Endothelial cell (in vitro differentiated cells): Measurements from ENCODE around the gene RPS21. TPM values are rescaled to one million over a fixed set of nuclear protein-coding genes. Genes with fewer than 3 reads are reported as not detected.

Experiments used
- DNase-seq: peaks from one replicate; pipeline ENCODE4 v3.0.0; 2021; ENCODE audit warnings: low spot score
- H3K27ac Mint-ChIP-seq: one replicate; pipeline ENCODE4 v1.8.0; 2021; ENCODE audit warnings: mixed read lengths, inconsistent platforms; ENCODE audit not compliant: unreplicated experiment
- H3K27me3 Mint-ChIP-seq: one replicate; pipeline ENCODE4 v1.8.0; 2021; ENCODE audit warnings: mild to moderate bottlenecking, moderate library complexity, mixed read lengths, inconsistent platforms; ENCODE audit not compliant: unreplicated experiment
- H3K36me3 Mint-ChIP-seq: one replicate; pipeline ENCODE4 v1.8.0; 2021; ENCODE audit warnings: mild to moderate bottlenecking, low read depth, mixed read lengths, inconsistent platforms; ENCODE audit not compliant: unreplicated experiment
- H3K4me1 Mint-ChIP-seq: one replicate; pipeline ENCODE4 v1.8.0; 2021; ENCODE audit warnings: mild to moderate bottlenecking, mixed read lengths, inconsistent platforms; ENCODE audit not compliant: unreplicated experiment
- H3K4me3 Mint-ChIP-seq: one replicate; pipeline ENCODE4 v1.8.0; 2021; ENCODE audit warnings: mild to moderate bottlenecking, mixed read lengths, inconsistent platforms; ENCODE audit not compliant: unreplicated experiment
- H3K9me3 Mint-ChIP-seq: one replicate; pipeline ENCODE4 v1.8.0; 2021; ENCODE audit warnings: mixed read lengths, inconsistent platforms; ENCODE audit not compliant: unreplicated experiment
- total RNA-seq: library from RNA; stranded (reverse); fragmentation: NEBNext Ultra II Directional; extraction: Animal tissue kit (Norgen Biotek cat#: 25700); gene quantifications from one replicate; pipeline ENCODE4 v1.2.1, GENCODE V29; 2021; ENCODE audit not compliant: unreplicated experiment
- TF ChIP-seq, protein P1 (sequence below): fragments of 200-600 bp; sonication (generic); IDR thresholded peaks from one replicate; pipeline ENCODE4 v1.5.0; 2021; ENCODE audit warnings: antibody characterized with exemption; ENCODE audit not compliant: unreplicated experiment

Gene RPS21
- total RNA-seq, 1 donor from 2014 or later = 1,710 TPM

DNA sequence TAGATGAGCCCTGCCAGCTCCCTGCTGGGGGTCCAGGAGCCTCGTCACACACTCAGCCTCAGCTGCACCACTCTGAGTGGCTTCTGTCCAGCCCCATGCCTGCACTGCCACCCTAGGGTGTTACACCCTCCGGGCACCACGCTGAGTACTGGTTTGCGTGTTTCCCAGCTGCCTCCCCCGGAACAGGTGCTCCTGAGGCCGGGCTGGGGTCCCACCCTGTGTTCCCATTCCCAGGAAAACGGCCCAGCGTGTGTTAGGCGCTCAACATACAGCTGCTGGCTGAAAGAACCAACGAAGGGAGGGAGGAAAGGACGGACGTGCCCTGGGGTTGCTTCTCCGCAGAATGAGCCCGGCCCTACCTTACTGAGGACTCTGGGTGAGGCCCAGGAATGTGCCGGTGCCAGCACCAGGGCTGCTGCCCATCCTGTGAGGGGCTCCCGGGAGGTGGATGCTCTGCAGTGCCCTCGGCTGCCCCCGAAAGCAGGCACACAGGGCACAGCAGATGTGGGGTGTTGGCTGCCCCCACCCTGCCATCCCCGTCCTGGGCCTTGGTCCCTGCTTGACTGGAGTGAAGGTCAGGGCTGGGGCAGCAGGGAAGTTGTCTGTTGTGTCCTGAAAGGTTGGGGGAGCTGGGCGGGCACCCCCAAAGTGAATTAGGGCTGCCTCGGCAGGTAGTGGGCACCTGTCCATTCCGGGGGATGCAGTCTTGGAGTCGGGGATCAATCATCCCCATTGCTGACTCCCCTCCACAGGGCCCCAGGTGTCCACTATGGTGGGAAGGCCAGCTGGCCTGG is 36.1 kb upstream of the RPS21 start:
- no peak overlapping the region for H3K27ac Mint-ChIP-seq
- DNase-seq = no peak
- TF ChIP-seq, protein P1, sequence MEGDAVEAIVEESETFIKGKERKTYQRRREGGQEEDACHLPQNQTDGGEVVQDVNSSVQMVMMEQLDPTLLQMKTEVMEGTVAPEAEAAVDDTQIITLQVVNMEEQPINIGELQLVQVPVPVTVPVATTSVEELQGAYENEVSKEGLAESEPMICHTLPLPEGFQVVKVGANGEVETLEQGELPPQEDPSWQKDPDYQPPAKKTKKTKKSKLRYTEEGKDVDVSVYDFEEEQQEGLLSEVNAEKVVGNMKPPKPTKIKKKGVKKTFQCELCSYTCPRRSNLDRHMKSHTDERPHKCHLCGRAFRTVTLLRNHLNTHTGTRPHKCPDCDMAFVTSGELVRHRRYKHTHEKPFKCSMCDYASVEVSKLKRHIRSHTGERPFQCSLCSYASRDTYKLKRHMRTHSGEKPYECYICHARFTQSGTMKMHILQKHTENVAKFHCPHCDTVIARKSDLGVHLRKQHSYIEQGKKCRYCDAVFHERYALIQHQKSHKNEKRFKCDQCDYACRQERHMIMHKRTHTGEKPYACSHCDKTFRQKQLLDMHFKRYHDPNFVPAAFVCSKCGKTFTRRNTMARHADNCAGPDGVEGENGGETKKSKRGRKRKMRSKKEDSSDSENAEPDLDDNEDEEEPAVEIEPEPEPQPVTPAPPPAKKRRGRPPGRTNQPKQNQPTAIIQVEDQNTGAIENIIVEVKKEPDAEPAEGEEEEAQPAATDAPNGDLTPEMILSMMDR = no peak
- no peak overlapping the region for H3K4me3 Mint-ChIP-seq
- peaks cover 7% of the 10 kb centered on the region for H3K9me3 Mint-ChIP-seq
- H3K27me3 Mint-ChIP-seq = peaks cover 7% of the 10 kb centered on the region
- H3K4me1 Mint-ChIP-seq = no peaks in the 10 kb centered on the region
- H3K36me3 Mint-ChIP-seq = peaks cover 11% of the 10 kb centered on the region

DNA sequence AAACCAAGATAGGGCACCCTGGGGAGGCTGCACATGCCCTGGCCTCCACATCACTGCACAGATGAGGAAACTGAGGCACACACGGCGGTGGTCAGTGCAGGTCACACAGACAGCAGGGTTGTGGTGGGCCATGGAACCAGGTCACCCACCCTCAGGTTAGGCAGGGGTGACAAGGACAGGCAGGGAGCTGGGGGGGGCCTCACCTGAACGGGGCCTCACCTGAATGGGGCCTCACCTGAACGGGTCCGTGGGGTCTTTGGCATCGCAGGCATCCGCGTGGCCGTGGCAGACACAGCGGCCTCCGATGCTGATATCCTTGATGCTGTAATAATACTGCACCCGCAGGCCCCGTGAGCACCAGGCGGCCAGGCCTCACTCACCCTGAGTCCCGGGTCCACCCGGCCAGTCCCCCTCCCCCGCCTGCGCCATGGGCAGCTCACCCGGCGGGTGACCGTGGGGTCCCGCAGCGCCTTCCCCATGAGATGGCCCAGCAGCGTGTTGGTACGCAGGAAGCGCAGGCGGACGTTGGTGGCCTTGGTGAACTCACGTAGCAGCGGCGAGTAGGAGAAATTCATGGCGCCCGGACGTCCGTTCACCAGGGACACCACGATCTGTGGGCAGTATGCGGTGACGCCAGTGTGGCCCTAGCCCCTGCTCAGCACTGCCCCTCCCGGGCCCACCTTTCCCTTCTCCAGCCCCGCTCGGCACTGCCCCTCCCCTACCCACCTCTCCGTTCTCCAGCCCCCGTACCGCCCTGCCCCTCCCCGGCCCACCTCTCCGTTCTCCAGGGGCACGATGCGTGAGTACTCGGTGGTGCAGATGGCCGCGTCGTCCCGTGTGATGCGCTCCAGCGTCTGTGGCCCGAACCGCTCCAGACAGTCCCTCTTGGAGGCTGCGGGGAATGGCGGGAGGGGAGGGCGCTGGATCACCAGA is 35.2 kb upstream of the RPS21 start:
- H3K27ac Mint-ChIP-seq = no peak overlapping the region
- no peak overlapping the region for H3K4me3 Mint-ChIP-seq
- DNase-seq = no peak
- H3K4me1 Mint-ChIP-seq = no peaks in the 10 kb centered on the region
- peaks cover 7% of the 10 kb centered on the region for H3K9me3 Mint-ChIP-seq
- peaks cover 11% of the 10 kb centered on the region for H3K36me3 Mint-ChIP-seq
- TF ChIP-seq, protein P1 = no peak
- H3K27me3 Mint-ChIP-seq = peaks cover 7% of the 10 kb centered on the region

DNA sequence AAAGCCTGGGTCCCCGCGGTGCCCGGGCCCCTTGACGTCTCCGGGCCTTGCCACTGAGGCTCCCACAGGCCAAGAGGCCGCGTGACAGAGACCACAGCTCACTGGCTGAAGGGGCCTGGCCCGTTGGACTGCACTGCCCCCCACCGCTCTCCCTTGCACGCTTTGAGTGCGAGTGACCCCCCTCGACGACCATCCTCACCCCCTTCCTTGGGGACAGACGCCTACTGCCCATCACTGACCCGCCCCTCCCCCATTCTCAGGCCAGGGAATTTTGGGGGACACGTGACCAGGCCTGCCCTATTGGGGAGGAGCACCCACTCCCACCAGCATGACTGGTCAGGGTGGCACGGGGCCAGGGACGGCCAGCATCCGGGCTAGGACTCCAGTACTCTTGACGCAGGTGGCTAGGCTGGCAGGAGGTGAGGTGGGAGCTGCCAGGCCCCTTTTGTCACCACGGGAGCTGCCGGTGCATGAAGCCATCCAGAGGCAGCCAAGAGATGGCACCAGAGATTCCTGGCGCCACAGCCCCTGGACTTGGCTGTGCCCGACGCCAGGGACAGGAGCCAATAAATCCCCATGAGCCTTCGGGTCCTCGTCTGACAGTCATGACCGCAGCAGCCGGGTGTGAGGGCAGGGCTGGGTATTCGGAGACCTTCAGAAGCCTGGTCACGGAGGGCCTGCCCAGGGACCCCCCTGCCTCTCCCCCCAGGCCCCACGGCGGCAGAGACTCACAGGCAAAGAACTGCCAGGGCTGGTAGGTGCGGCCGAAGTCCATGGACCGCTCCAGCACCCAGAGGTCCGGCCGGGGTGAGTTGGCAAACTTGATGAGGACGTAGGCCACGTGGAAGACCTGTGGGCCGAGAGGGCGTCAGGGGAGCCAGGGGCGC is 34.3 kb upstream of the RPS21 start:
- H3K27ac Mint-ChIP-seq = no peak overlapping the region
- TF ChIP-seq, protein P1 = no peak
- peaks cover 7% of the 10 kb centered on the region for H3K27me3 Mint-ChIP-seq
- H3K4me1 Mint-ChIP-seq = no peaks in the 10 kb centered on the region
- peaks cover 7% of the 10 kb centered on the region for H3K9me3 Mint-ChIP-seq
- no peak overlapping the region for H3K4me3 Mint-ChIP-seq
- no peak for DNase-seq
- H3K36me3 Mint-ChIP-seq = peaks cover 11% of the 10 kb centered on the region

DNA sequence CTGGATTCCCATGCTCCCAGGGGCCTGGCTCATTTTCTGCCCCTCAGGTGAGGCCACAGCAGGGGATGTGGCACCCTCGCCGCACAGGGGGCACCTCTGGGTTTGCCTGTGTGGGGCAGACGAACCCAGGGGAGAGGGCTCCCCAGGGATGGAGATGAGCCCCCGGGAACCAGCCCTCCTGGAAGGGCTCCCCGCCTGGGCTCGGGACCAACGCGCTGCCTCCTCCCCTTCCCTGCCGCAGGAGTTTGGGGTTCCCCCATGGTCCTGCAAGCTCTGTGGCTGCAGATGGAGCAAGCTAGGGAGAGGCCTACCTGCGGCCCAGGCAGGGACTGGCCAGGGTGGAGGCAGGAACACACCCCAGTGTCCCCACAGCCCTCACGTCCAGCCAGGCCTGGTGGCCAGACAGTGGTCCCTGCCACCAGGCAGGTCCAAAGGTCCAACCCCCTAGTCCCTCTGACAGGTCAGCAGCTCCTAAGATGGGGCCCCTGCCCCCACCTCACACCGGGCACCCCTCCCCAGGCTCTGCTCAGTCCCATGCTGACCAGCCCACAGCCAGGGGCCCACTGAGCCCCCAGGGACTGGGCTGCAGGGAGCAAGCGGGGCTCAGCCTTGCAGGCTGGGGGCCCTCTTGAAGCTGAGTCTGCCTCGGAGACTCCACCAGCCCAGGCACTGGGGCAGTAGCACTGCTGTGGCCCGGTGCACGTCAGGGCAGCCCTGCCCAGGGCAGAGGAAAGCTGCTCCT is 33.4 kb upstream of the RPS21 start:
- DNase-seq = no peak
- peaks cover 7% of the 10 kb centered on the region for H3K36me3 Mint-ChIP-seq
- H3K27me3 Mint-ChIP-seq = peaks cover 7% of the 10 kb centered on the region
- H3K27ac Mint-ChIP-seq = no peak overlapping the region
- H3K4me1 Mint-ChIP-seq = no peaks in the 10 kb centered on the region
- TF ChIP-seq, protein P1 = no peak
- H3K9me3 Mint-ChIP-seq = peaks cover 4% of the 10 kb centered on the region
- no peak overlapping the region for H3K4me3 Mint-ChIP-seq
